Measurements from ENCODE around the gene GPR152.

Gene GPR152

GRCh38 chr11:67452141-67452952 lies at the start of gene GPR152:
TSS of gene GPR152 (minus strand) at chr11:67452729. CDS start at chr11:67452724, 5 bp downstream.
- DNase-seq (ENCODE audit: low read depth), result no peak

- no peak for DNase-seq (ENCODE audit: low read depth)
These were observed 49.3 kb upstream of the GPR152 start for GRCh38 chr11:67501854-67502253.

- DNase-seq (ENCODE audit: low read depth), result no peak
These were observed 48.5 kb upstream of the GPR152 start for GRCh38 chr11:67500831-67501715.

- DNase-seq (ENCODE audit: low read depth), result no peak
These were observed 47.9 kb upstream of the GPR152 start for GRCh38 chr11:67500484-67500821.

- no peak for DNase-seq (ENCODE audit: low read depth)
These were observed 47.4 kb upstream of the GPR152 start for GRCh38 chr11:67499808-67500483.

- no peak for DNase-seq (ENCODE audit: low read depth)
These were observed 46.0 kb upstream of the GPR152 start for GRCh38 chr11:67498544-67498972.

- no peak for DNase-seq (ENCODE audit: low read depth)
These were observed 45.2 kb upstream of the GPR152 start for GRCh38 chr11:67497656-67498291.

- no peak for DNase-seq (ENCODE audit: low read depth)
These were observed 43.6 kb upstream of the GPR152 start for GRCh38 chr11:67496113-67496512.

- no peak for DNase-seq (ENCODE audit: low read depth)
These were observed 42.9 kb upstream of the GPR152 start for GRCh38 chr11:67495234-67496005.

- no peak for DNase-seq (ENCODE audit: low read depth)
These were observed 42.1 kb upstream of the GPR152 start for GRCh38 chr11:67494371-67495233.

GRCh38 chr11:67493548-67494370 lies 41.2 kb upstream of the GPR152 start:
- no peak for DNase-seq (ENCODE audit: low read depth)

- DNase-seq (ENCODE audit: low read depth), result no peak
These were observed 40.4 kb upstream of the GPR152 start for GRCh38 chr11:67492801-67493547.

- no peak for DNase-seq (ENCODE audit: low read depth)
These were observed 39.7 kb upstream of the GPR152 start for GRCh38 chr11:67492069-67492727.

- no peak for DNase-seq (ENCODE audit: low read depth)
These were observed 38.9 kb upstream of the GPR152 start for GRCh38 chr11:67491276-67492068.

- DNase-seq (ENCODE audit: low read depth), result no peak
These were observed 38.2 kb upstream of the GPR152 start for GRCh38 chr11:67490727-67491065.

- no peak for DNase-seq (ENCODE audit: low read depth)
These were observed 37.6 kb upstream of the GPR152 start for GRCh38 chr11:67489885-67490726.
